GM23338 (cell line): ENCODE results near the gene NELFB. TPM values are rescaled to one million over a fixed set of nuclear protein-coding genes. Genes with fewer than 3 reads are reported as not detected.

Source experiments
- ATAC-seq: fragments of 200-7000 bp; cut with Tn5 transposase; 3 replicates; pipeline ENCODE4 v1.9.1; 2020
- DNase-seq: peaks from one replicate; pipeline ENCODE4 v3.0.0-alpha.2; 2015; ENCODE audit warnings: low spot score
- H2AFZ ChIP-seq: fragments of 200-600 bp; sonication (generic); 2 replicates; pipeline ENCODE4 v1.8.0; 2016; ENCODE audit warnings: antibody characterized with exemption, mild to moderate bottlenecking, moderate library complexity
- H3F3A ChIP-seq: fragments of 200-600 bp; sonication (generic); replicated peaks from 2 replicates; pipeline ENCODE4 v1.8.0; 2017; ENCODE audit warnings: antibody characterized with exemption, mixed run types, low read depth
- H3K27ac ChIP-seq: fragments of 200-600 bp; sonication (generic); 2 replicates; pipeline ENCODE4 v1.6.1; 2016; ENCODE audit warnings: low read depth
- H3K27me3 ChIP-seq: fragments of 200-600 bp; sonication (generic); 2 replicates; pipeline ENCODE4 v1.8.0; 2016; ENCODE audit warnings: mild to moderate bottlenecking, mixed run types, moderate library complexity; ENCODE audit not compliant: insufficient read depth
- H3K36me3 ChIP-seq: fragments of 200-600 bp; sonication (generic); 2 replicates; pipeline ENCODE4 v1.8.0; 2016; ENCODE audit warnings: mild to moderate bottlenecking; ENCODE audit not compliant: insufficient read depth
- H3K4me1 ChIP-seq: fragments of 200-600 bp; sonication (generic); 2 replicates; pipeline ENCODE4 v1.8.0; 2016; ENCODE audit warnings: mild to moderate bottlenecking, moderate library complexity; ENCODE audit not compliant: insufficient read depth
- H3K4me2 ChIP-seq: fragments of 200-600 bp; sonication (generic); 2 replicates; pipeline ENCODE4 v1.7.1; 2017; ENCODE audit warnings: mixed run types
- H3K4me3 ChIP-seq: fragments of 200-600 bp; sonication (generic); 2 replicates; pipeline ENCODE4 v1.6.1; 2016; ENCODE audit warnings: mixed run types
- H3K79me2 ChIP-seq: fragments of 200-600 bp; sonication (generic); replicated peaks from 2 replicates; pipeline ENCODE4 v1.8.0; 2017; ENCODE audit warnings: mild to moderate bottlenecking; ENCODE audit not compliant: insufficient read depth
- H3K9me2 ChIP-seq: fragments of 200-600 bp; sonication (generic); 2 replicates; pipeline ENCODE4 v1.8.0; 2017; ENCODE audit not compliant: insufficient read depth
- H4K20me1 ChIP-seq: fragments of 200-600 bp; sonication (generic); replicated peaks from 2 replicates; pipeline ENCODE4 v1.8.0; 2017; ENCODE audit warnings: mild to moderate bottlenecking; ENCODE audit not compliant: insufficient read depth
- H3K27ac Mint-ChIP-seq: 2 replicates; pipeline ENCODE4 v1.8.0; 2020; ENCODE audit warnings: inconsistent platforms, mild to moderate bottlenecking, moderate library complexity, mixed read lengths
- H3K27me3 Mint-ChIP-seq: 3 replicates; pipeline ENCODE4 v1.8.0; 2022; ENCODE audit warnings: low read depth, mild to moderate bottlenecking, moderate library complexity, mixed read lengths, inconsistent platforms; ENCODE audit not compliant: insufficient read depth, poor library complexity
- H3K36me3 Mint-ChIP-seq: 3 replicates; pipeline ENCODE4 v1.8.0; 2021; ENCODE audit warnings: low read depth, mild to moderate bottlenecking, inconsistent platforms, moderate library complexity, mixed read lengths
- H3K4me1 Mint-ChIP-seq: 3 replicates; pipeline ENCODE4 v1.8.0; 2020; ENCODE audit warnings: mild to moderate bottlenecking, inconsistent platforms, mixed read lengths
- H3K4me3 Mint-ChIP-seq: 3 replicates; pipeline ENCODE4 v1.8.0; 2021; ENCODE audit warnings: moderate library complexity, mild to moderate bottlenecking, inconsistent platforms, mixed read lengths
- H3K9me3 Mint-ChIP-seq: 3 replicates; pipeline ENCODE4 v1.8.0; 2020; ENCODE audit warnings: moderate library complexity, mild to moderate bottlenecking, inconsistent platforms, mixed read lengths
- CREB1 ChIP-seq: fragments of 250-450 bp; sonication (Bioruptor Pico); IDR thresholded peaks from 2 replicates; pipeline ENCODE4 v1.5.0; 2020; ENCODE audit warnings: low read depth, mild to moderate bottlenecking, moderate library complexity
- CTCF ChIP-seq, 2 experiments: fragments of 200-600 bp in 1 of 2; sonication (generic) in 1 of 2; conservative IDR thresholded peaks; 2 replicates each; pipeline versions ENCODE4 v1.5.1 to v1.6.1; 2016 to 2017; ENCODE audit warnings: antibody characterized with exemption in 2 of 2, low read depth in 2 of 2, mild to moderate bottlenecking in 2 of 2, moderate library complexity in 1 of 2
- ETS1 ChIP-seq: IDR thresholded peaks from 2 replicates; pipeline ENCODE4 v1.6.1; 2016; ENCODE audit warnings: antibody characterized with exemption
- EZH2 ChIP-seq: fragments of 200-600 bp; sonication (generic); IDR thresholded peaks from one replicate; pipeline ENCODE4 v1.8.0; 2017; ENCODE audit warnings: antibody characterized with exemption, mild to moderate bottlenecking, low read depth; ENCODE audit not compliant: unreplicated experiment
- EZH2phosphoT487 ChIP-seq: fragments of 200-600 bp; sonication (generic); IDR thresholded peaks from one replicate; pipeline ENCODE4 v1.8.1; 2018; ENCODE audit warnings: antibody characterized with exemption; ENCODE audit not compliant: unreplicated experiment
- JUNB ChIP-seq: IDR thresholded peaks from one replicate; pipeline ENCODE4 v1.6.1; 2016; ENCODE audit warnings: antibody characterized with exemption; ENCODE audit not compliant: unreplicated experiment
- NANOG ChIP-seq: IDR thresholded peaks from 2 replicates; pipeline ENCODE4 v1.6.1; 2016; ENCODE audit warnings: antibody characterized with exemption, borderline replicate concordance
- POLR2AphosphoS5 ChIP-seq: IDR thresholded peaks from 2 replicates; pipeline ENCODE4 v1.6.1; 2016; ENCODE audit warnings: antibody characterized with exemption, low read depth
- REST ChIP-seq: IDR thresholded peaks from one replicate; pipeline ENCODE4 v1.6.1; 2018; ENCODE audit warnings: antibody characterized with exemption; ENCODE audit not compliant: unreplicated experiment
- STAT1 ChIP-seq: IDR thresholded peaks from one replicate; pipeline ENCODE4 v1.6.1; 2016; ENCODE audit warnings: antibody characterized with exemption; ENCODE audit not compliant: unreplicated experiment
- ZNF114 ChIP-seq: fragments of 250-450 bp; sonication (Bioruptor Pico); IDR thresholded peaks from 2 replicates; pipeline ENCODE4 v1.5.0; 2020; ENCODE audit warnings: mild to moderate bottlenecking, moderate library complexity
- ZNF331 ChIP-seq: fragments of 250-450 bp; sonication (Bioruptor Pico); IDR thresholded peaks from 2 replicates; pipeline ENCODE4 v1.5.0; 2020; ENCODE audit warnings: low read depth, mild to moderate bottlenecking, moderate library complexity
- ZNF462 ChIP-seq: fragments of 250-450 bp; sonication (Bioruptor Pico); IDR thresholded peaks from 2 replicates; pipeline ENCODE4 v1.5.0; 2020; ENCODE audit warnings: mild to moderate bottlenecking, moderate library complexity
- polyA plus RNA-seq: library from polyadenylated mRNA; unstranded; fragments of >200 nt; fragmentation: Nextera tagmentation; extraction: Ambion mirVana; gene quantifications from 2 replicates; pipeline ENCODE4 v1.2.1, GENCODE V29; 2016
- total RNA-seq: library from RNA; depleted of rRNA; stranded (reverse); fragments of >200 nt; shearing (Covaris generic); gene quantifications from 2 replicates; pipeline ENCODE4 v1.2.3, GENCODE V29; 2014

The NELFB gene
- total and polyA plus RNA-seq, 2 experiments from 2014 or later: 30.0 to 97.3 TPM

- H3K9me2 ChIP-seq: no peaks in the 10 kb centered on the region
- no peak overlapping the region for H2AFZ ChIP-seq
- H3K27me3 Mint-ChIP-seq: peaks cover 4% of the 10 kb centered on the region
- peaks cover 2% of the 10 kb centered on the region; the same call in 2 of the 3 replicates for H3K4me1 Mint-ChIP-seq
- ATAC-seq (no peak), DNase-seq (no peak)
- no peaks in the 10 kb centered on the region for H3K9me3 Mint-ChIP-seq
- no peak overlapping the region for H3K27ac ChIP-seq
- no peaks in the 10 kb centered on the region for H3K36me3 Mint-ChIP-seq
- peaks cover 13% of the 10 kb centered on the region; the same call in 1 of the 2 replicates for H3K4me1 ChIP-seq
- H3F3A ChIP-seq: no peaks in the 10 kb centered on the region
- H3K27ac Mint-ChIP-seq: no peak overlapping the region
- no peaks in the 10 kb centered on the region for H3K27me3 ChIP-seq
- no peaks in the 10 kb centered on the region for H4K20me1 ChIP-seq
- no peak overlapping the region for H3K4me3 ChIP-seq
- H3K79me2 ChIP-seq: no peaks in the 10 kb centered on the region
- H3K4me3 Mint-ChIP-seq: no peak overlapping the region
- no peak overlapping the region for H3K4me2 ChIP-seq
- H3K36me3 ChIP-seq: no peaks in the 10 kb centered on the region
- TF ChIP-seq ZNF114 (CRISPR knock-in tag): no peak
- no peak for TF ChIP-seq NANOG
- TF ChIP-seq CREB1: no peak
- TF ChIP-seq ZNF462 (CRISPR knock-in tag): no peak
- no peak for TF ChIP-seq EZH2phosphoT487
- TF ChIP-seq JUNB: no peak
- TF ChIP-seq EZH2: no peak
- TF ChIP-seq POLR2AphosphoS5: no peak
- TF ChIP-seq ETS1: no peak
- TF ChIP-seq CTCF (conservative IDR thresholded peaks at IDR 0.05; ENCODE audit: low read depth in 2 of 2): no peak
- no peak for TF ChIP-seq REST
- TF ChIP-seq ZNF331 (CRISPR knock-in tag): no peak
- no peak for TF ChIP-seq STAT1
Measured at GRCh38 chr9:137313956-137314560, 58.9 kb downstream of the NELFB start.
